GM12878 (cell line): Measurements from ENCODE around the gene OGFRL1. TPM values are rescaled to one million over a fixed set of nuclear protein-coding genes. Genes with fewer than 3 reads are reported as not detected.

ENCODE experiments used
- ATAC-seq: fragments of 200-7000 bp; cut with Tn5 transposase; 3 replicates; pipeline ENCODE4 v1.9.1; 2020; ENCODE audit warnings: mild to moderate bottlenecking, moderate library complexity
- BruUV-seq: library from RNA; stranded (reverse); fragments of 400-500 nt; replicated peaks from 2 replicates; lab custom pipeline; 2021; lab: Mats Ljungman, UMichigan
- CTCF ChIA-PET: fragments of 300-600 bp; sonication (Branson Sonifier 250); formaldehyde crosslinking; extraction: SDS; loops from one replicate; lab custom pipeline; 2021; ENCODE audit warnings: inconsistent platforms; lab: Yijun Ruan, JAX
- POLR2A ChIA-PET: fragments of 350-600 bp; formaldehyde crosslinking; extraction: SDS; loops from one replicate; lab custom pipeline; 2021; ENCODE audit warnings: inconsistent platforms; lab: Charles Lee
- RAD21 ChIA-PET: fragments of 300-600 bp; sonication (Branson Sonifier 250); formaldehyde crosslinking; loops from one replicate; lab custom pipeline; 2023; ENCODE audit warnings: antibody characterized with exemption; ENCODE audit not compliant: unreplicated experiment; lab: Charles Lee
- SMC1A ChIA-PET: fragments of 300-600 bp; sonication (Branson Sonifier 250); formaldehyde crosslinking; loops from one replicate; lab custom pipeline; 2023; ENCODE audit not compliant: unreplicated experiment, uncharacterized antibody; lab: Charles Lee
- DNase-seq: peaks from one replicate; pipeline ENCODE4 v3.0.0-alpha.2; 2011; ENCODE audit warnings: low read depth, low spot score
- FAIRE-seq: peaks from 3 replicates; lab custom pipeline; 2011; peaks lifted over from hg19 to GRCh38; lab: Jason Lieb, UNC
- H2AFZ ChIP-seq: 2 replicates; pipeline ENCODE4 v1.6.0; 2011; ENCODE audit warnings: low read depth, low read length, control low read depth; ENCODE audit not compliant: control insufficient read depth
- H3K27ac ChIP-seq: 2 replicates; pipeline ENCODE4 v1.5.1; 2011; ENCODE audit warnings: control low read depth; ENCODE audit not compliant: control insufficient read depth, insufficient read depth
- H3K27me3 ChIP-seq, 2 experiments: replicated peaks in 1 of 2; 2 replicates each; pipeline versions ENCODE4 v1.6.0 to v1.6.1; 2011; ENCODE audit warnings: low read length in 1 of 2; ENCODE audit not compliant: control insufficient read depth in 2 of 2, insufficient read depth in 2 of 2
- H3K36me3 ChIP-seq, 2 experiments: 2 replicates each; pipeline ENCODE4 v1.5.1; 2011; ENCODE audit warnings: low read length in 1 of 2; ENCODE audit not compliant: control insufficient read depth in 2 of 2, insufficient read depth in 2 of 2
- H3K4me1 ChIP-seq: 2 replicates; pipeline ENCODE4 v1.6.1; 2011; ENCODE audit warnings: mild to moderate bottlenecking, low read length, moderate library complexity, mixed read lengths; ENCODE audit not compliant: control insufficient read depth, insufficient read depth
- H3K4me2 ChIP-seq: 2 replicates; pipeline ENCODE4 v1.6.0; 2011; ENCODE audit warnings: control low read depth; ENCODE audit not compliant: control insufficient read depth, insufficient read depth
- H3K4me3 ChIP-seq: fragments of 200-600 bp; sonication (generic); 2 replicates; pipeline ENCODE4 v1.5.1; 2016
- H3K79me2 ChIP-seq: 2 replicates; pipeline ENCODE4 v1.6.0; 2011; ENCODE audit warnings: low read length; ENCODE audit not compliant: control insufficient read depth, insufficient read depth
- H3K9ac ChIP-seq: 2 replicates; pipeline ENCODE4 v1.8.0; 2011; ENCODE audit warnings: low read length, control low read depth, mixed read lengths; ENCODE audit not compliant: control insufficient read depth, insufficient read depth
- H3K9me3 ChIP-seq: replicated peaks from 3 replicates; pipeline ENCODE4 v1.5.1; 2011; ENCODE audit warnings: mild to moderate bottlenecking, low read length; ENCODE audit not compliant: control insufficient read depth, insufficient read depth
- H4K20me1 ChIP-seq: 2 replicates; pipeline ENCODE4 v1.6.0; 2011; ENCODE audit not compliant: control insufficient read depth, insufficient read depth
- CREM ChIP-seq: IDR thresholded peaks from 2 replicates; pipeline ENCODE4 v1.6.1; 2014; ENCODE audit warnings: antibody characterized with exemption, low read depth
- EZH2 ChIP-seq: IDR thresholded peaks from 2 replicates; pipeline ENCODE4 v1.6.1; 2012; ENCODE audit warnings: low read depth, mild to moderate bottlenecking, control low read depth, inconsistent platforms, low read length, borderline replicate concordance; ENCODE audit not compliant: control insufficient read depth
- JUNB ChIP-seq: IDR thresholded peaks from 2 replicates; pipeline ENCODE4 v1.6.1; 2016; ENCODE audit warnings: antibody characterized with exemption, mild to moderate bottlenecking
- KAT2A ChIP-seq: conservative IDR thresholded peaks from 2 replicates; pipeline ENCODE4 v1.6.1; 2011; ENCODE audit warnings: low read depth, low read length; ENCODE audit not compliant: control insufficient read depth
- MEF2A ChIP-seq: IDR thresholded peaks from 2 replicates; pipeline ENCODE4 v1.6.1; 2011; ENCODE audit warnings: low read depth, mild to moderate bottlenecking, low read length, moderate library complexity; ENCODE audit not compliant: insufficient read depth
- SIX5 ChIP-seq: IDR thresholded peaks from 2 replicates; pipeline ENCODE4 v1.6.1; 2011; ENCODE audit warnings: mild to moderate bottlenecking, low read depth, low read length, moderate library complexity; ENCODE audit not compliant: severe bottlenecking
- SMC3 ChIP-seq: IDR thresholded peaks from 2 replicates; pipeline ENCODE4 v1.6.1; 2011; ENCODE audit warnings: low read length, improper control_type of control experiment, borderline replicate concordance
- WRNIP1 ChIP-seq: IDR thresholded peaks from 2 replicates; pipeline ENCODE4 v1.6.1; 2011; ENCODE audit warnings: low read depth, low read length, improper control_type of control experiment, borderline replicate concordance
- WGBS: methylation state at CpG from one replicate; pipeline ENCODE4 v1.1.6; 2016; ENCODE audit warnings: low lambda C conversion rate; ENCODE audit not compliant: insufficient replicate concordance, insufficient coverage; ENCODE audit errors: missing lambda C conversion rate; 5-methylcytosine and 5-hydroxymethylcytosine counted together
- in situ Hi-C: fragments of 300-500 bp; cut with MboI; formaldehyde crosslinking; loops from 9 replicates; pipeline ENCODE4 v1.14.3; 2018; ENCODE audit warnings: mixed read lengths
- intact Hi-C: fragments of 100-400 bp; cut with micrococcal nuclease; formaldehyde crosslinking; loops from one replicate; pipeline ENCODE4 v1.14.2; 2022; ENCODE audit not compliant: unreplicated experiment
- polyA plus RNA-seq, 11 experiments: library from polyadenylated mRNA; depleted of rRNA in 4 of 11; unstranded in 6 of 11; stranded (reverse) in 5 of 11; fragments of >200 nt; fragmentation: Nextera tagmentation in 4 of 11; fragmentation: Illumina TruSeq in 1 of 11; extraction: Ambion mirVana in 4 of 11; extraction: Trizol in 1 of 11; gene quantifications; 1 replicate in 1 of 11; 2 replicates in 10 of 11; pipeline versions ENCODE4 v1.2.1 to v1.2.3, GENCODE V29; 2011 to 2016; ENCODE audit warnings: inconsistent platforms in 2 of 11, missing spikeins in 2 of 11, low read depth in 1 of 11
- total RNA-seq, 4 experiments: library from RNA; depleted of rRNA in 3 of 4; stranded (reverse); fragments of >200 nt in 3 of 4; fragmentation: Illumina TruSeq in 1 of 4; extraction: Trizol in 1 of 4; gene quantifications; 2 replicates each; pipeline versions ENCODE4 v1.2.1 to v1.2.3, GENCODE V29; 2013 to 2021
- TF ChIP-seq, protein P1 (sequence below): fragments of 450-650 bp; IDR thresholded peaks from 2 replicates; pipeline ENCODE4 v1.6.1; 2017; ENCODE audit warnings: borderline replicate concordance

OGFRL1 gene
- total and polyA plus RNA-seq, 10 of the 15 experiments (the other 5 are each of a cell fraction or from before 2014, with no cell fraction given) = 0.24 to 5.8 (median 2.3) TPM

DNA sequence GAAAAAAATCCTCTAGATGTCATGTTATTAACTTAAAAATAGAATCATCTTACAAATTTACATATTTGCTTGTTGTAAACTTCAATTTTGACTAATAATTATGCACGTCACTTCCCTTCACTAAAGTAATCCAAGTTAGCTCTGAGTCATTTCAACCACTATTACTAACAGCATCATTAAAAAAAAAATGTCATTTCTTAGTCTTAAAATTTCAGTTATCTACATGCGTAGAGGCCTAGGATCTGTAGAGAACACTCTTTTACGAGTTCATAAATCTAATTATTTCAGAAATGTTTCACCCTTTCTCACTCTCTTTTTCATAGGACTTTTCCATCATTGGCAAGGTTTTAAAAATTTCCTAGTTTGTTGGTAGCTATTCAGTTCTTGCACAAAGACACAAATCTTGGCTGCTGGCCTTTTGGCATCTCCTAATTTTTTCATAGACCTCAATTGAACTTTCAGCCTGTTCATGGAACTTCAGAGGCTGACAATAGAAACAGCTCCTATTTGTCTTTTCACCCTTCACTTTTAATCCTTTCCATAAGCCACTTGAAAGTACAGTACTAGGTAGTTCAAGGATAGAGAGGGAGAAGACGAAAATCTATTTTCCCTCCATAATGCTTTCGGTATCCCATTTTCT lies 61.5 kb downstream of the OGFRL1 start:
- no peak for DNase-seq
- POLR2A ChIA-PET = no interaction called here
- FAIRE-seq = no peak

More for the DNA sequence above, 61.5 kb downstream of the OGFRL1 start:
- in situ Hi-C loops = loop anchor here (5.0 kb wide), 1 partner anchor 158 kb away; no protein-coding TSS in a partner anchor
- intact Hi-C loops = loop anchor here (1.0 kb wide), 1 partner anchor 159 kb away; no protein-coding TSS in a partner anchor
- H2AFZ ChIP-seq = no peak overlapping the region
- TF ChIP-seq JUNB (peak; percentile 85), KAT2A (no peak), EZH2 (no peak), CREM (peak; percentile 45; the same call in 1 of the 2 replicates), SMC3 (no peak), SIX5 (no peak), MEF2A (no peak), WRNIP1 (no peak)
- TF ChIP-seq, protein P1, sequence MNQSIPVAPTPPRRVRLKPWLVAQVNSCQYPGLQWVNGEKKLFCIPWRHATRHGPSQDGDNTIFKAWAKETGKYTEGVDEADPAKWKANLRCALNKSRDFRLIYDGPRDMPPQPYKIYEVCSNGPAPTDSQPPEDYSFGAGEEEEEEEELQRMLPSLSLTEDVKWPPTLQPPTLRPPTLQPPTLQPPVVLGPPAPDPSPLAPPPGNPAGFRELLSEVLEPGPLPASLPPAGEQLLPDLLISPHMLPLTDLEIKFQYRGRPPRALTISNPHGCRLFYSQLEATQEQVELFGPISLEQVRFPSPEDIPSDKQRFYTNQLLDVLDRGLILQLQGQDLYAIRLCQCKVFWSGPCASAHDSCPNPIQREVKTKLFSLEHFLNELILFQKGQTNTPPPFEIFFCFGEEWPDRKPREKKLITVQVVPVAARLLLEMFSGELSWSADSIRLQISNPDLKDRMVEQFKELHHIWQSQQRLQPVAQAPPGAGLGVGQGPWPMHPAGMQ = no peak
- TF ChIP-seq, all 136 proteins: peak for 2
- Histone ChIP-seq H3K27ac (no peak overlapping the region), H3K4me3 (no peak overlapping the region), H3K4me1 (no peaks in the 10 kb centered on the region), H3K27me3 (no peaks in the 10 kb centered on the region), H3K9me3 (no peaks in the 10 kb centered on the region), H3K79me2 (no peaks in the 10 kb centered on the region), H3K4me2 (no peak overlapping the region), H3K36me3 (no peaks in the 10 kb centered on the region), H4K20me1 (no peaks in the 10 kb centered on the region), H3K9ac (no peak overlapping the region)
- WGBS = 45% methylated on average over 5 of the region's 5 CpGs
- peak; percentile 24; the same call in 2 of the 3 replicates for ATAC-seq
- BruUV-seq = no TSS peak
- ChIA-PET SMC1A (interaction anchor here (0.8 to 2.8 kb wide), 12 partner anchors 11 to 398 kb away, joined by 3 to 15 read pairs (median 4); no protein-coding TSS in a partner anchor), CTCF (interaction anchor here (0.6 to 2.9 kb wide), 13 partner anchors 8 to 1040 kb away, joined by 3 to 25 read pairs (median 3); no protein-coding TSS in a partner anchor), RAD21 (interaction anchor here (1.1 to 2.0 kb wide), 3 partner anchors 62 to 159 kb away, joined by 3 to 12 read pairs (median 4); no protein-coding TSS in a partner anchor)
